NT2/D1 (cell line): ENCODE data around the gene NUP43.
"Not testable (repeated sequence)": the region's sequence is repeated elsewhere in the genome, so short reads cannot be mapped to it uniquely, and the experiment has no call there.

Experiments used
- DNase-seq: peaks from one replicate; pipeline ENCODE4 v3.0.0-alpha.2; 2011; ENCODE audit warnings: low read depth, low spot score
- H3K27me3 ChIP-seq: 2 replicates; pipeline ENCODE4 v1.6.0; 2011; ENCODE audit warnings: mild to moderate bottlenecking; ENCODE audit not compliant: insufficient read length, insufficient read depth
- H3K36me3 ChIP-seq: 2 replicates; pipeline ENCODE4 v1.6.1; 2011; ENCODE audit warnings: mild to moderate bottlenecking, low read length, mixed read lengths; ENCODE audit not compliant: insufficient read depth, insufficient read length
- H3K4me1 ChIP-seq: 2 replicates; pipeline ENCODE4 v1.5.1; 2011; ENCODE audit not compliant: insufficient read depth, insufficient read length
- H3K4me3 ChIP-seq: 2 replicates; pipeline ENCODE4 v1.5.1; 2011; ENCODE audit warnings: low read depth; ENCODE audit not compliant: insufficient read length
- H3K9ac ChIP-seq: 2 replicates; pipeline ENCODE4 v1.6.0; 2011; ENCODE audit warnings: low read depth; ENCODE audit not compliant: insufficient read length
- H3K9me3 ChIP-seq: 2 replicates; pipeline ENCODE4 v1.5.1; 2011; ENCODE audit warnings: mild to moderate bottlenecking, low read length; ENCODE audit not compliant: insufficient read depth
- SUZ12 ChIP-seq: IDR thresholded peaks from 2 replicates; pipeline ENCODE4 v1.6.1; 2011; ENCODE audit not compliant: insufficient read length, insufficient read depth; ENCODE audit errors: extremely low read depth
- YY1 ChIP-seq: IDR thresholded peaks from 2 replicates; pipeline ENCODE4 v1.6.1; 2011; ENCODE audit not compliant: insufficient read length, insufficient read depth
- ZNF274 ChIP-seq: IDR thresholded peaks from 2 replicates; pipeline ENCODE4 v1.6.1; 2011; ENCODE audit warnings: mild to moderate bottlenecking, low read depth, low read length

Gene NUP43

DNA sequence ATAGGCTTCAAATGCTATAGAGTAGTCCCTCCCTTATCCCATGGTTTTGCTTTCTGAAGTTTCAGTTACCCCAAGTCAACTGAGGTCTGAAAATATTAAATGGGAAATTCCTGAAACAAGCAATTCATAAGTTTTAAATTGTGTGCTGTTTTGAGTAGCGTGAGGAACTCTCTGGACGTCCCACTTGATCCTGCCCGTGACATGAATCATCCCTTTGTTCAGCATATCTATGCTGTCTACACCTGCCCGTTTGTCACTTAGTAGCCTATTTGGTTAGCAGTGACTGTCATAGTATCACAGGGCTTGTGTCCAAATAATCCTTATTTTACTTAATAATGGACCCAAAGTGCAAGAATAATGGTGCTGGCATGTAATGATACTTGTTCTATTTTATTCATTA is 8.2 kb upstream of the NUP43 start:
- Histone ChIP-seq H3K4me3 (no peak overlapping the region), H3K27me3 (no peaks in the 10 kb centered on the region), H3K36me3 (no peaks in the 10 kb centered on the region), H3K9me3 (no peaks in the 10 kb centered on the region), H3K4me1 (no peaks in the 10 kb centered on the region), H3K9ac (no peak overlapping the region)
- TF ChIP-seq ZNF274 (no peak), SUZ12 (no peak), YY1 (no peak)
- DNase-seq: no peak

DNA sequence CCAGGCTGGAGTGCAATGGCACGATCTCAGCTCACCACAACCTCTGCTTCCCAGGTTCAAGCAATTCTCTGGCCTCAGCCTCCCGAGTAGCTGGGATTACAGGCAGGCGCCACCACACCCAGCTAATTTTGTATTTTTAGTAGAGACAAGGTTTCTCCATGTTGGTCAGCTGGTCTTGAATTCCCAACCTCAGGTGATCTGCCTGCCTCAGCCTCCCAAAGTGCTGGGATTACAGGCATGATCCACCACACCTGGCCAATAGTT is 7.0 kb upstream of the NUP43 start:
- not testable (repeated sequence) for H3K9ac ChIP-seq, H3K36me3 ChIP-seq, H3K27me3 ChIP-seq, H3K9me3 ChIP-seq, H3K4me3 ChIP-seq, H3K4me1 ChIP-seq, DNase-seq

DNA sequence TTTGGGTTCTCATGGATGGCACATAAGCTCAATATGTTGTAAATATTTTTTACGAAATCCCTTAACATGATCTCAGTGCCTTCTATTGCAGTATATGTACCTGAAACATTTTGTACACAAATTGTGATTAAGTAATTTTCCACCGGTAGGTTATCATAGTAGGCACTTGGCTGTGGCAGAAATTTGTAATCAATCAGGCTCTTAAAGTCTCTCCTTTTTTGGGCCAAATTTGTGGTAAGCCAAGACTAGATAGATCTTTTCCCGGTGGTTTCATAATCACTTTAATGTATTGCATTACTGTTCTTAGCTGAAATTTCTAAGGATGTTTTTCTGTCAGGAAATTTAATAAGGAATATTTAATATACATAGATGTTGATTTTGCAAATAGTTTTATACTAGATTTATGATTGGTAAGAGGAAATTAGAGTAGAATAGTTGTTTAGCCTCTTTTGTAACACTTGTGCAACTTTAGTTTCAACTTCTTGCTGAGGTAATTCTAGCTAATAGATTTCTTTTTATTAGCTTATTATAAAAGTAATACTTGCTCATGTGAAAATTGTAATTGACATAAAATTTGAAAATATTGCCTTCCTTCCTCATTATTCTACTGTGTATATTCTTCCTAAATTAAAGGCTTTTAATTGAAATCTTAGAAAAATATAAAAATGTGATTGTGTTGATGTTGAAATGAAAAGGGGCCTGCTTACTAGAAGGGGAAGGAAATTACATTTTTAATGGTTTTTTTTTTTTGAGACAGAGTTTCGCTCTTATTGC is 6.5 kb upstream of the NUP43 start:
- no peaks in the 10 kb centered on the region for H3K4me1 ChIP-seq
- no peaks in the 10 kb centered on the region for H3K27me3 ChIP-seq
- H3K4me3 ChIP-seq: no peak overlapping the region
- no peak overlapping the region for H3K9ac ChIP-seq
- H3K9me3 ChIP-seq: no peaks in the 10 kb centered on the region
- no peak for TF ChIP-seq YY1
- no peak for TF ChIP-seq SUZ12
- TF ChIP-seq ZNF274: no peak
- no peaks in the 10 kb centered on the region for H3K36me3 ChIP-seq
- DNase-seq: no peak

DNA sequence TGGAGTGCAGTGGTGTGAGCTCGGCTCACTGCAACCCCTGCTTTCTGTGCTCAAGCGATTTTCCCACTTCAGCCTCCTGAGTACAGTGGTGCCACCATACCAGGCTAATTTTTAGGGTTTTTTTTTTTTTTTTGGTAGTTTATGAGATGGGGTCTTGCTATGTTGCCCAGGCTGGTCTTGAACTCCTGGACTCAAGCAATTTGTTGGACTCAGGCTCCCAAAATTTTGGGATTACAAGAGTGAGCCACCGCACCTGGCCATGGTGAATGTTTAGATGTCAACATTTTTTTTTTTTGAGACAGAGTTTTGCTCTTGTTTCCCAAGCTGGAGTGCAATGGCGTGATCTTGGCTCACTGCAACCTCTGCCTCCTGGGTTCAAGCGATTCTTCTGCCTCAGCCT is 5.6 kb upstream of the NUP43 start:
- not testable (repeated sequence) for DNase-seq, H3K27me3 ChIP-seq, H3K36me3 ChIP-seq, H3K4me3 ChIP-seq, H3K4me1 ChIP-seq, H3K9me3 ChIP-seq, H3K9ac ChIP-seq

DNA sequence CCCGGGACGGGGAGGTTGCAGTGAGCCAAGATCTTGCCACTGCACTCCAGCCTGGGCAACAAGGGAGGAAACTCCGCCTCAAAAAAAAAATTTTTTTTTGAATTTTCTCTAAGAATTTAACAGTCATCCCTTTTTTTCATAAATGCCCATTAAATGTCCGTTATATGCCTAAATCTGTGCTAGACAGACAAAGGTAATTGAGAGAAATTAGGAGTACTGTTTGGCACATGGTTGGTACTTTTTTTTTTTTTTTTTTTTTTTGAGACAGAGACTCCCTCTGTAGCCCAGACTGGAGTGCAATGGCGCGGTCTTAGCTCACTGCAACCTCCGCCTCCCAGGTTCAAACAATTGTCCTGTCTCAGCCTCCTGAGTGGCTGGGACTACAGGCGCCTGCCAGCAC is 4.9 kb upstream of the NUP43 start:
- no peak for TF ChIP-seq ZNF274
- TF ChIP-seq YY1: no peak
- no peak for TF ChIP-seq SUZ12
- no peaks in the 10 kb centered on the region for H3K4me1 ChIP-seq
- H3K9me3 ChIP-seq: no peaks in the 10 kb centered on the region
- H3K27me3 ChIP-seq: no peaks in the 10 kb centered on the region
- no peaks in the 10 kb centered on the region for H3K36me3 ChIP-seq
- H3K9ac ChIP-seq: no peak overlapping the region
- H3K4me3 ChIP-seq: no peak overlapping the region
- no peak for DNase-seq

DNA sequence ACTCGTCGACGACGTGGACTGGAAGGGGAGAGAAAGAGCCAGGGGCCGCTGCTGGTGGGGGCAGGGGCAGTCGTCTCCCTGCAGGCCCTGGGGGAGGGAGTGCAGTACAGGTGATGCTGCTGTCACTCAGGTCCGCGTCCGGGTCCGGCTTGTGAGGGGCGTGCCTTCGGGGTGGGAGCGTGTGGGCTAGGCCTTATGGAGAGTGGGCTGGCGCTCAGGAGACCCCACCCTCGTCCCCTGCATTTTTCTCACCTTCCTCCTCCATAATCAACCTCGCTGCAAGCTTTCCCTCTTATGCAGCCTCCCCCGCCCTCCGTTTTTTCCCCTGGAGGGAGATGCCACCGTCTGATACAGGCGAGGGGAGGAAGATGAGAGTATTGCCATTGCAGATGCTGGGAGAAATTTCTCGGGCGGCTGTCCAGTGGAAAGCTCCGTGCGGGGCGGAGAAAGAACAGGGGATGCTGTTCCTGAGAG is 3.8 kb upstream of the NUP43 start:
- H3K4me1 ChIP-seq: no peaks in the 10 kb centered on the region
- H3K27me3 ChIP-seq: no peaks in the 10 kb centered on the region
- H3K4me3 ChIP-seq: peak overlapping the region; percentile 97
- peak overlapping the region; percentile 96 for H3K9ac ChIP-seq
- TF ChIP-seq YY1: no peak
- TF ChIP-seq SUZ12: no peak
- no peak for TF ChIP-seq ZNF274
- no peaks in the 10 kb centered on the region for H3K36me3 ChIP-seq
- H3K9me3 ChIP-seq: no peaks in the 10 kb centered on the region
- DNase-seq: peak; percentile 13

DNA sequence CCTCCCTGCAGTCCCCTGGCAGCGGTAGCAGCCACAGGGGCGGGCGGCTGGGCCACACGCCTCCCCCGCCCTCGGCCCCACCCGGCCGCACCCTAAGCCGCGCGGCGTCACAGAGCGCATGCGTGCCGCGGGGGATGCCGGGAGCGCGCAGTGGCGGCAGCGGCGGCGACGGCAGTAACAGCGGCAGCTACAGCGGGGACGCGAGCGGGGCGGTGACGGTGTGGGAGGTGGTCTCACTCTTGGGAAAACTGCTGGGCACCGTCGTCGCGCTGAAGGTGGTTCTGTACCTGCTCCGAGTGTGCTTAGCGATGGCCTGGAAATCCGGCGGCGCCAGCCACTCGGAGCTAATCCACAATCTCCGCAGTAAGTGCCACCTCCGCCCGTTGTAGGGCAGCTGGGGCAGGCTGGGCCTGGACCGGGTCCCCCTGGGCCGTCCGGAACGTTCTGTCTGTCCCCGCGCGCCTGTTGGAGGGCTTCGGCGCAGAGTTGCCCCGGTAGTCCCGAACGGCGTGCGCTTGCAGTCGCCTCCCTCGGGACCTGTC is 3.3 kb upstream of the NUP43 start, which contains the start of gene PCMT1:
Gene PCMT1, plus strand, starts transcription at position 148 of the 542 bp plus-strand sequence. Its CDS starts 161 bp downstream, at position 309.
- Histone ChIP-seq H3K9me3 (no peaks in the 10 kb centered on the region), H3K4me3 (peak within 1 kb of the TSS; percentile 97), H3K4me1 (no peaks in the 10 kb centered on the region), H3K9ac (peak within 1 kb of the TSS; percentile 96), H3K36me3 (peaks cover 3% of the 10 kb centered on the region), H3K27me3 (no peaks in the 10 kb centered on the region)
- DNase-seq: peak; percentile 68
- no peak for TF ChIP-seq YY1
- TF ChIP-seq ZNF274: no peak
- no peak for TF ChIP-seq SUZ12

DNA sequence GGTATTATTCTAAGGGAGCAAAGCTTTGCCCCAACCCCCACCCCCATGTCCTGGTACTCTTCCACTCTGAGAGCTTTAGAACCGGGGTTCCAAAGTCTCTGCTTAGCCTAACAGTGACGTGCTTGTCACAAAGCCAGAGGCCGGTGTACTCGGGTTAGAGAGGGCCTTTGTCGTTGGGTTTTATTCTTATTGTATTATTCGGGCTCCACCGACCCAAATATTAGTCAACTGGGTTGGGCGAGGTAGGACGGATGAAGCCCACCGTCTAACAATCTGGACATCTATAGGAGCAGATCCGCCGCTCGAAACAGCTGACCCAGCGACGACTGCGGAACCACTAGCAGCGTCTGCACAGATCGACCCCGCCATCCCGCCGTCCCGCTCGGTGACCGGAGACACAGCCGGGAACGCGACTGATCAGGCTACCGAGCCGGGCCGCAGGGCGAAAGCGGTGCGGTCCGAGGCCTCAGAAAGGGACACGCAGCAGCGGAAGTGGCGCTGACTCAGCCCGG is 2.8 kb upstream of the NUP43 start:
- DNase-seq, H3K27me3 ChIP-seq, H3K4me1 ChIP-seq, H3K9me3 ChIP-seq, H3K36me3 ChIP-seq: not testable (repeated sequence)
- peak overlapping the region; percentile 34 for H3K4me3 ChIP-seq
- peak overlapping the region; percentile 61 for H3K9ac ChIP-seq

DNA sequence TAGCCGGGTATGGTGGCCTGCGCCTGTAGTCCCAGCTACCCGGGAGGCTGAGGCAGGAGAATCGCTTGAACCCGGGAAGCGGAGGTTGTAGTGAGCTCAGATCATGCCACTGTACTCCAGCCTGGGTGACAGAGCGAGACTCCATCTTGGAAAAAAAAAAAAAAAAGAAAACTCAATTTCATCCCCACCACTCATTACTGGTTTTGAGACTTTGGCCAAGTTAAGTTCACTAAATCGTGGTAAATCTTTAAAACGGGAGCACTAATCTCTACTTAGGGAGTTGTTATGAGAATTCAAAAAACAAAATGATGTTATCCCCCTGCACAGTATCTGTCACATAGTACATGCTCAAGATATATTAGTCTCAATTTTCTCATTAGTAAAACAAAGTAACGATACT is 1.1 kb downstream of the NUP43 start:
- H3K4me3 ChIP-seq: peak overlapping the region; percentile 78

More for the DNA sequence above, 1.1 kb downstream of the NUP43 start:
- H3K9me3 ChIP-seq, H3K4me1 ChIP-seq, H3K27me3 ChIP-seq, DNase-seq: not testable (repeated sequence)
- Histone ChIP-seq H3K9ac (peak overlapping the region; percentile 86), H3K36me3 (peaks cover 36% of the 10 kb centered on the region)
